ENCODE results near the gene PATE4.
"Not testable (repeated sequence)": the region's sequence is repeated elsewhere in the genome, so short reads cannot be mapped to it uniquely, and the experiment has no call there.

The PATE4 gene

GRCh38 chr11:125835748-125836147 is 2.6 kb downstream of the PATE4 start:
- H3K4ac ChIP-seq (ENCODE audit: low read depth in 1 of 2, low read length in 2 of 2), result no peak overlapping the region
- no peak overlapping the region for H2BK120ac ChIP-seq (ENCODE audit: low read depth, low read length)
- no peak overlapping the region for H3K27ac ChIP-seq (ENCODE audit: low read length, poor library complexity, severe bottlenecking)
- H3K4me1 ChIP-seq (ENCODE audit: control insufficient read depth, insufficient read depth, low read depth, low read length), result no peaks in the 10 kb centered on the region
- H2BK5ac ChIP-seq (ENCODE audit: low read depth, low read length, poor library complexity, severe bottlenecking), result no peak overlapping the region
- no peak overlapping the region for H4K91ac ChIP-seq (ENCODE audit: low read length)
- no peak overlapping the region for H3K18ac ChIP-seq (ENCODE audit: low read depth in 1 of 2, low read length in 2 of 2)
- no peak overlapping the region for H3K9ac ChIP-seq (ENCODE audit: low read length)
- H3K14ac ChIP-seq (ENCODE audit: low read length in 2 of 2), result no peak overlapping the region
- no peak overlapping the region for H2BK15ac ChIP-seq (ENCODE audit: low read depth, poor library complexity, severe bottlenecking)
- H2AK5ac ChIP-seq (ENCODE audit: low read length, severe bottlenecking), result no peak overlapping the region
- DNase-seq, result no peak
- H3K4me2 ChIP-seq (ENCODE audit: low read length, poor library complexity, severe bottlenecking), result no peak overlapping the region
- WGBS, result 80% methylated on average over 2 of the region's 6 CpGs
- no peaks in the 10 kb centered on the region for H3K36me3 ChIP-seq (ENCODE audit: control insufficient read depth in 1 of 2, insufficient read depth in 2 of 2, low read depth in 1 of 2, low read length in 2 of 2)
- no peak overlapping the region for H4K8ac ChIP-seq (ENCODE audit: low read length)
- H3K9me3 ChIP-seq (ENCODE audit: control insufficient read depth, low read length), result no peaks in the 10 kb centered on the region
- no peak overlapping the region for H3K23ac ChIP-seq (ENCODE audit: low read length in 2 of 2)
- no peaks in the 10 kb centered on the region for H3K79me1 ChIP-seq (replicated peaks; ENCODE audit: low read length, poor library complexity, severe bottlenecking)
- no peak overlapping the region for H2AFZ ChIP-seq (ENCODE audit: low read depth, low read length)
- H3K27me3 ChIP-seq (ENCODE audit: control insufficient read depth in 1 of 2, insufficient read depth in 1 of 2, low read length in 2 of 2), result peaks cover 0 to 27% of the 10 kb centered on the region in 2 experiments
- H2BK12ac ChIP-seq (ENCODE audit: low read length in 2 of 2), result no peak overlapping the region
- no peak overlapping the region for H3K4me3 ChIP-seq (ENCODE audit: insufficient read depth in 1 of 2, low read depth in 1 of 2, low read length in 2 of 2)

GRCh38 chr11:125842321-125842948 is 9.3 kb downstream of the PATE4 start:
- H2AFZ ChIP-seq (ENCODE audit: low read depth, low read length), result no peak overlapping the region
- peaks cover 30% of the 10 kb centered on the region for H3K9me3 ChIP-seq (ENCODE audit: control insufficient read depth, low read length)
- no peak overlapping the region for H4K8ac ChIP-seq (ENCODE audit: low read length)
- H3K14ac ChIP-seq (ENCODE audit: low read length in 2 of 2), result no peak overlapping the region
- H3K36me3 ChIP-seq (ENCODE audit: control insufficient read depth in 1 of 2, insufficient read depth in 2 of 2, low read depth in 1 of 2, low read length in 2 of 2), result no peaks in the 10 kb centered on the region
- no peak overlapping the region for H2BK12ac ChIP-seq (ENCODE audit: low read length in 2 of 2)
- no peak overlapping the region for H3K23ac ChIP-seq (ENCODE audit: low read length in 2 of 2)
- H3K27me3 ChIP-seq (ENCODE audit: control insufficient read depth in 1 of 2, insufficient read depth in 1 of 2, low read length in 2 of 2), result peaks cover 0 to 14% of the 10 kb centered on the region in 2 experiments
- 59% methylated on average over 2 of the region's 3 CpGs for WGBS
- H3K4me2 ChIP-seq (ENCODE audit: low read length, poor library complexity, severe bottlenecking), result no peak overlapping the region
- no peak overlapping the region for H3K18ac ChIP-seq (ENCODE audit: low read depth in 1 of 2, low read length in 2 of 2)
- no peak overlapping the region for H2BK5ac ChIP-seq (ENCODE audit: low read depth, low read length, poor library complexity, severe bottlenecking)
- no peak overlapping the region for H3K27ac ChIP-seq (ENCODE audit: low read length, poor library complexity, severe bottlenecking)
- H2BK120ac ChIP-seq (ENCODE audit: low read depth, low read length), result no peak overlapping the region
- H3K4me1 ChIP-seq (ENCODE audit: control insufficient read depth, insufficient read depth, low read depth, low read length), result no peaks in the 10 kb centered on the region
- no peak overlapping the region for H3K4ac ChIP-seq (ENCODE audit: low read depth in 1 of 2, low read length in 2 of 2)
- H3K9ac ChIP-seq (ENCODE audit: low read length), result no peak overlapping the region
- H3K79me1 ChIP-seq (replicated peaks; ENCODE audit: low read length, poor library complexity, severe bottlenecking), result no peaks in the 10 kb centered on the region
- H2BK15ac ChIP-seq (ENCODE audit: low read depth, poor library complexity, severe bottlenecking), result no peak overlapping the region
- H3K4me3 ChIP-seq (ENCODE audit: insufficient read depth in 1 of 2, low read depth in 1 of 2, low read length in 2 of 2), result no peak overlapping the region
- H2AK5ac ChIP-seq (ENCODE audit: low read length, severe bottlenecking), result no peak overlapping the region
- H4K91ac ChIP-seq (ENCODE audit: low read length), result no peak overlapping the region
- DNase-seq, result no peak

GRCh38 chr11:125846188-125846587 is 13.1 kb downstream of the PATE4 start:
- Histone ChIP-seq H3K4me1 (ENCODE audit: control insufficient read depth, insufficient read depth, low read depth, low read length) (no peaks in the 10 kb centered on the region), H2BK12ac (ENCODE audit: low read length in 2 of 2) (no peak overlapping the region), H3K9ac (ENCODE audit: low read length) (no peak overlapping the region), H3K9me3 (ENCODE audit: control insufficient read depth, low read length) (peaks cover 30% of the 10 kb centered on the region), H3K27me3 (ENCODE audit: control insufficient read depth in 1 of 2, insufficient read depth in 1 of 2, low read length in 2 of 2) (no peaks in the 10 kb centered on the region), H3K27ac (ENCODE audit: low read length, poor library complexity, severe bottlenecking) (no peak overlapping the region), H3K79me1 (replicated peaks; ENCODE audit: low read length, poor library complexity, severe bottlenecking) (no peaks in the 10 kb centered on the region), H2BK15ac (ENCODE audit: low read depth, poor library complexity, severe bottlenecking) (no peak overlapping the region), H2AFZ (ENCODE audit: low read depth, low read length) (no peak overlapping the region), H3K4ac (ENCODE audit: low read depth in 1 of 2, low read length in 2 of 2) (no peak overlapping the region), H3K23ac (ENCODE audit: low read length in 2 of 2) (no peak overlapping the region), H4K8ac (ENCODE audit: low read length) (no peak overlapping the region), H3K14ac (ENCODE audit: low read length in 2 of 2) (no peak overlapping the region), H2BK5ac (ENCODE audit: low read depth, low read length, poor library complexity, severe bottlenecking) (no peak overlapping the region), H3K4me3 (ENCODE audit: insufficient read depth in 1 of 2, low read depth in 1 of 2, low read length in 2 of 2) (no peak overlapping the region), H3K4me2 (ENCODE audit: low read length, poor library complexity, severe bottlenecking) (no peak overlapping the region), H4K91ac (ENCODE audit: low read length) (no peak overlapping the region), H2AK5ac (ENCODE audit: low read length, severe bottlenecking) (no peak overlapping the region), H2BK120ac (ENCODE audit: low read depth, low read length) (no peak overlapping the region), H3K18ac (ENCODE audit: low read depth in 1 of 2, low read length in 2 of 2) (no peak overlapping the region), H3K36me3 (ENCODE audit: control insufficient read depth in 1 of 2, insufficient read depth in 2 of 2, low read depth in 1 of 2, low read length in 2 of 2) (no peaks in the 10 kb centered on the region)
- DNase-seq, result no peak

GRCh38 chr11:125857670-125858069 is 24.6 kb downstream of the PATE4 start:
- not testable (repeated sequence) for H3K4ac ChIP-seq (ENCODE audit: low read depth in 1 of 2, low read length in 2 of 2); H3K23ac ChIP-seq (ENCODE audit: low read length in 2 of 2); H3K36me3 ChIP-seq (ENCODE audit: control insufficient read depth in 1 of 2, insufficient read depth in 2 of 2, low read depth in 1 of 2, low read length in 2 of 2)

More at GRCh38 chr11:125857670-125858069, 24.6 kb downstream of the PATE4 start:
- H2BK15ac ChIP-seq (ENCODE audit: low read depth, poor library complexity, severe bottlenecking); DNase-seq; H4K91ac ChIP-seq (ENCODE audit: low read length); H3K9me3 ChIP-seq (ENCODE audit: control insufficient read depth, low read length); H3K4me3 ChIP-seq (ENCODE audit: insufficient read depth in 1 of 2, low read depth in 1 of 2, low read length in 2 of 2); H3K4me1 ChIP-seq (ENCODE audit: control insufficient read depth, insufficient read depth, low read depth, low read length); H3K14ac ChIP-seq (ENCODE audit: low read length in 2 of 2); H3K9ac ChIP-seq (ENCODE audit: low read length); H2BK5ac ChIP-seq (ENCODE audit: low read depth, low read length, poor library complexity, severe bottlenecking); H4K8ac ChIP-seq (ENCODE audit: low read length); H2AK5ac ChIP-seq (ENCODE audit: low read length, severe bottlenecking); H3K4me2 ChIP-seq (ENCODE audit: low read length, poor library complexity, severe bottlenecking); H2BK12ac ChIP-seq (ENCODE audit: low read length in 2 of 2); H3K79me1 ChIP-seq (replicated peaks; ENCODE audit: low read length, poor library complexity, severe bottlenecking); H2AFZ ChIP-seq (ENCODE audit: low read depth, low read length); H3K27me3 ChIP-seq (ENCODE audit: control insufficient read depth in 1 of 2, insufficient read depth in 1 of 2, low read length in 2 of 2); H3K27ac ChIP-seq (ENCODE audit: low read length, poor library complexity, severe bottlenecking); H3K18ac ChIP-seq (ENCODE audit: low read depth in 1 of 2, low read length in 2 of 2); H2BK120ac ChIP-seq (ENCODE audit: low read depth, low read length): not testable (repeated sequence)
- 77% methylated on average over 9 of the region's 9 CpGs for WGBS
